GM12878 (cell line): ENCODE data around the gene CUL9. TPM values are rescaled to one million over a fixed set of nuclear protein-coding genes. Genes with fewer than 3 reads are reported as not detected.

Experiments used
- ATAC-seq: fragments of 200-7000 bp; cut with Tn5 transposase; 3 replicates; pipeline ENCODE4 v1.9.1; 2020; ENCODE audit warnings: mild to moderate bottlenecking, moderate library complexity
- BruUV-seq: library from RNA; stranded (reverse); fragments of 400-500 nt; replicated peaks from 2 replicates; lab custom pipeline; 2021; lab: Mats Ljungman, UMichigan
- CTCF ChIA-PET: fragments of 300-600 bp; sonication (Branson Sonifier 250); formaldehyde crosslinking; extraction: SDS; loops from one replicate; lab custom pipeline; 2021; ENCODE audit warnings: inconsistent platforms; lab: Yijun Ruan, JAX
- POLR2A ChIA-PET: fragments of 350-600 bp; formaldehyde crosslinking; extraction: SDS; loops from one replicate; lab custom pipeline; 2021; ENCODE audit warnings: inconsistent platforms; lab: Charles Lee
- RAD21 ChIA-PET: fragments of 300-600 bp; sonication (Branson Sonifier 250); formaldehyde crosslinking; loops from one replicate; lab custom pipeline; 2023; ENCODE audit warnings: antibody characterized with exemption; ENCODE audit not compliant: unreplicated experiment; lab: Charles Lee
- SMC1A ChIA-PET: fragments of 300-600 bp; sonication (Branson Sonifier 250); formaldehyde crosslinking; loops from one replicate; lab custom pipeline; 2023; ENCODE audit not compliant: unreplicated experiment, uncharacterized antibody; lab: Charles Lee
- DNase-seq: peaks from one replicate; pipeline ENCODE4 v3.0.0-alpha.2; 2011; ENCODE audit warnings: low read depth, low spot score
- FAIRE-seq: peaks from 3 replicates; lab custom pipeline; 2011; peaks lifted over from hg19 to GRCh38; lab: Jason Lieb, UNC
- H2AFZ ChIP-seq: 2 replicates; pipeline ENCODE4 v1.6.0; 2011; ENCODE audit warnings: low read depth, low read length, control low read depth; ENCODE audit not compliant: control insufficient read depth
- H3K27ac ChIP-seq: 2 replicates; pipeline ENCODE4 v1.5.1; 2011; ENCODE audit warnings: control low read depth; ENCODE audit not compliant: control insufficient read depth, insufficient read depth
- H3K27me3 ChIP-seq, 2 experiments: replicated peaks in 1 of 2; 2 replicates each; pipeline versions ENCODE4 v1.6.0 to v1.6.1; 2011; ENCODE audit warnings: low read length in 1 of 2; ENCODE audit not compliant: control insufficient read depth in 2 of 2, insufficient read depth in 2 of 2
- H3K36me3 ChIP-seq, 2 experiments: 2 replicates each; pipeline ENCODE4 v1.5.1; 2011; ENCODE audit warnings: low read length in 1 of 2; ENCODE audit not compliant: control insufficient read depth in 2 of 2, insufficient read depth in 2 of 2
- H3K4me1 ChIP-seq: 2 replicates; pipeline ENCODE4 v1.6.1; 2011; ENCODE audit warnings: mild to moderate bottlenecking, low read length, moderate library complexity, mixed read lengths; ENCODE audit not compliant: control insufficient read depth, insufficient read depth
- H3K4me2 ChIP-seq: 2 replicates; pipeline ENCODE4 v1.6.0; 2011; ENCODE audit warnings: control low read depth; ENCODE audit not compliant: control insufficient read depth, insufficient read depth
- H3K4me3 ChIP-seq: fragments of 200-600 bp; sonication (generic); 2 replicates; pipeline ENCODE4 v1.5.1; 2016
- H3K79me2 ChIP-seq: 2 replicates; pipeline ENCODE4 v1.6.0; 2011; ENCODE audit warnings: low read length; ENCODE audit not compliant: control insufficient read depth, insufficient read depth
- H3K9ac ChIP-seq: 2 replicates; pipeline ENCODE4 v1.8.0; 2011; ENCODE audit warnings: low read length, control low read depth, mixed read lengths; ENCODE audit not compliant: control insufficient read depth, insufficient read depth
- H3K9me3 ChIP-seq: replicated peaks from 3 replicates; pipeline ENCODE4 v1.5.1; 2011; ENCODE audit warnings: mild to moderate bottlenecking, low read length; ENCODE audit not compliant: control insufficient read depth, insufficient read depth
- H4K20me1 ChIP-seq: 2 replicates; pipeline ENCODE4 v1.6.0; 2011; ENCODE audit not compliant: control insufficient read depth, insufficient read depth
- EGR1 ChIP-seq, 2 experiments: IDR thresholded peaks; 1 replicate in 1 of 2; 2 replicates in 1 of 2; pipeline ENCODE4 v1.6.1; 2011 to 2012; ENCODE audit warnings: low read depth in 2 of 2, low read length in 2 of 2, borderline replicate concordance in 1 of 2, mild to moderate bottlenecking in 1 of 2, moderate library complexity in 1 of 2
- ETV6 ChIP-seq, 2 experiments: fragments of 450-650 bp in 1 of 2; IDR thresholded peaks in 1 of 2; conservative IDR thresholded peaks in 1 of 2; 2 replicates each; pipeline ENCODE4 v1.6.1; 2014; ENCODE audit warnings: antibody characterized with exemption in 1 of 2, borderline replicate concordance in 1 of 2, low read depth in 1 of 2, mild to moderate bottlenecking in 1 of 2, moderate library complexity in 1 of 2
- FOXM1 ChIP-seq: IDR thresholded peaks from 2 replicates; pipeline ENCODE4 v1.6.1; 2012; ENCODE audit warnings: low read depth, mild to moderate bottlenecking, inconsistent platforms, low read length, moderate library complexity
- GATAD2B ChIP-seq: fragments of 450-650 bp; conservative IDR thresholded peaks from 2 replicates; pipeline ENCODE4 v1.6.1; 2017; ENCODE audit warnings: low read depth, mild to moderate bottlenecking, moderate library complexity
- KLF5 ChIP-seq: fragments of 450-650 bp; IDR thresholded peaks from 2 replicates; pipeline ENCODE4 v1.6.1; 2014; ENCODE audit warnings: mild to moderate bottlenecking; ENCODE audit not compliant: partially characterized antibody
- MEF2B ChIP-seq: fragments of 450-650 bp; IDR thresholded peaks from 2 replicates; pipeline ENCODE4 v1.6.1; 2018; ENCODE audit warnings: mild to moderate bottlenecking, moderate library complexity; ENCODE audit not compliant: partially characterized antibody, poor library complexity, severe bottlenecking
- NBN ChIP-seq: fragments of 450-650 bp; IDR thresholded peaks from 2 replicates; pipeline ENCODE4 v1.6.1; 2016
- RAD51 ChIP-seq: fragments of 450-650 bp; IDR thresholded peaks from 2 replicates; pipeline ENCODE4 v1.6.1; 2016; ENCODE audit warnings: moderate library complexity, mild to moderate bottlenecking, inconsistent platforms
- SREBF1 ChIP-seq: IDR thresholded peaks from 2 replicates; pipeline ENCODE4 v1.6.1; 2012; ENCODE audit warnings: mild to moderate bottlenecking, low read length
- STAT3 ChIP-seq: IDR thresholded peaks from 2 replicates; pipeline ENCODE4 v1.6.1; 2011; ENCODE audit warnings: low read depth, low read length, improper control_type of control experiment
- ZZZ3 ChIP-seq: IDR thresholded peaks from 2 replicates; pipeline ENCODE4 v1.6.1; 2011; ENCODE audit warnings: low read depth; ENCODE audit not compliant: control insufficient read depth, insufficient read length
- WGBS: methylation state at CpG from one replicate; pipeline ENCODE4 v1.1.6; 2016; ENCODE audit warnings: low lambda C conversion rate; ENCODE audit not compliant: insufficient replicate concordance, insufficient coverage; ENCODE audit errors: missing lambda C conversion rate; 5-methylcytosine and 5-hydroxymethylcytosine counted together
- in situ Hi-C: fragments of 300-500 bp; cut with MboI; formaldehyde crosslinking; loops from 9 replicates; pipeline ENCODE4 v1.14.3; 2018; ENCODE audit warnings: mixed read lengths
- intact Hi-C: fragments of 100-400 bp; cut with micrococcal nuclease; formaldehyde crosslinking; loops from one replicate; pipeline ENCODE4 v1.14.2; 2022; ENCODE audit not compliant: unreplicated experiment
- polyA plus RNA-seq, 11 experiments: library from polyadenylated mRNA; depleted of rRNA in 4 of 11; unstranded in 6 of 11; stranded (reverse) in 5 of 11; fragments of >200 nt; fragmentation: Nextera tagmentation in 4 of 11; fragmentation: Illumina TruSeq in 1 of 11; extraction: Ambion mirVana in 4 of 11; extraction: Trizol in 1 of 11; gene quantifications; 1 replicate in 1 of 11; 2 replicates in 10 of 11; pipeline versions ENCODE4 v1.2.1 to v1.2.3, GENCODE V29; 2011 to 2016; ENCODE audit warnings: inconsistent platforms in 2 of 11, missing spikeins in 2 of 11, low read depth in 1 of 11
- total RNA-seq, 4 experiments: library from RNA; depleted of rRNA in 3 of 4; stranded (reverse); fragments of >200 nt in 3 of 4; fragmentation: Illumina TruSeq in 1 of 4; extraction: Trizol in 1 of 4; gene quantifications; 2 replicates each; pipeline versions ENCODE4 v1.2.1 to v1.2.3, GENCODE V29; 2013 to 2021
- TF ChIP-seq, protein P1 (sequence below): fragments of 450-650 bp; IDR thresholded peaks from 2 replicates; pipeline ENCODE4 v1.6.1; 2016; ENCODE audit warnings: mild to moderate bottlenecking
- TF ChIP-seq, protein P2 (sequence below): fragments of 450-650 bp; IDR thresholded peaks from 2 replicates; pipeline ENCODE4 v1.6.1; 2016; ENCODE audit warnings: mild to moderate bottlenecking, moderate library complexity, borderline replicate concordance

CUL9 gene
- total and polyA plus RNA-seq, 10 of the 15 experiments (the other 5 are each of a cell fraction or from before 2014, with no cell fraction given), result 1.2 to 48.3 (median 17.2) TPM

DNA sequence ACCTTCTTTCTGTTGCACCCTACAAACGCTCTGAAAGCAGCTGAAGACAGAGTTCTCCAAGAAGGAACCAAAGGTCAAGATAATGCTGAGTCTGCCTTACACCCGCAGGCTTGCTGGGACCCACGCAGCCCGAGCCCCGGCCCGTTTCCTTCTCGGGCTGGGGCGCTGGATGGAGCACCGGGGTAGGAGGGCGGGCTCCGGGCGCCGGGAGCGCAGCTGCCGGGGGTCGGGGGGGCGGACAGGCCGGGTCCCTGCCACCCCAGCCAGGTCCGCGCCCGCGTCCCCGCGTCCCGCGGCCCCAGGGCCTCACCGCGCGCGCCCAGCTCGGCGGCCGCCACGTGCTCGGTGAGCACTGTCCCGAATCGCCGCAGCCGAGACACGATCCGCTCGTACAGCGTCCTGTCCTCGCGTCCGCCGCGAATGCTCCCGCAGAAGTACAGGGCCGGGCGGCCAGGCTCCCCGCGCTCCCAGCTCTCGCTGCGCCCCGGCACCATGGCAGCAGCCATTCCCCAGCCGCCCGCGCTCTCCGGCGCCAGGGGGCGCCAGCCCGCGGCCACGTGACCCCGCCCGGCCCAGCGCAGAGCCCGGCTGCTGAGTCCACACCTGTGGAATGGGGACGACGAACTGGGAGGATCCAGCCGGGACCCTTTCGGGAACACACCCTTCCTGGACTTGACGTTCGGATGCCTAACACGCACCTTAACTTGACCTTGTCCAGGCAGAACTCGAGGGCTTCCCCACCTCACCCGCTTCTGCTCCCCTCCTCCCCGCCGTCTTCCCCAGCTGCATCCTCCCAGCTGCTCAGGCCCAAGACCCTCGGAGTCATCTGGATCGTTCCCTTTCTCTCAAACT lies 47.2 kb downstream of the CUL9 start, which contains the start of gene DNPH1 (continued):
- TF ChIP-seq ETV6 (conservative IDR thresholded peaks at IDR 0.05 in 1 of 2, IDR thresholded peaks at IDR 0.05 in 1 of 2; ENCODE audit: borderline replicate concordance in 1 of 2, low read depth in 1 of 2) (no peak), EGR1 (IDR thresholded peaks at IDR 0.05; ENCODE audit: borderline replicate concordance in 1 of 2, low read depth in 2 of 2, low read length in 2 of 2) (0 out of 3 replicates have a peak, but pooled peaks of 1 of the 2 experiments have one; percentile 21), STAT3 (no peak), MEF2B (no peak), NBN (no peak), SREBF1 (no peak), KLF5 (peak; percentile 49), FOXM1 (no peak)

DNA sequence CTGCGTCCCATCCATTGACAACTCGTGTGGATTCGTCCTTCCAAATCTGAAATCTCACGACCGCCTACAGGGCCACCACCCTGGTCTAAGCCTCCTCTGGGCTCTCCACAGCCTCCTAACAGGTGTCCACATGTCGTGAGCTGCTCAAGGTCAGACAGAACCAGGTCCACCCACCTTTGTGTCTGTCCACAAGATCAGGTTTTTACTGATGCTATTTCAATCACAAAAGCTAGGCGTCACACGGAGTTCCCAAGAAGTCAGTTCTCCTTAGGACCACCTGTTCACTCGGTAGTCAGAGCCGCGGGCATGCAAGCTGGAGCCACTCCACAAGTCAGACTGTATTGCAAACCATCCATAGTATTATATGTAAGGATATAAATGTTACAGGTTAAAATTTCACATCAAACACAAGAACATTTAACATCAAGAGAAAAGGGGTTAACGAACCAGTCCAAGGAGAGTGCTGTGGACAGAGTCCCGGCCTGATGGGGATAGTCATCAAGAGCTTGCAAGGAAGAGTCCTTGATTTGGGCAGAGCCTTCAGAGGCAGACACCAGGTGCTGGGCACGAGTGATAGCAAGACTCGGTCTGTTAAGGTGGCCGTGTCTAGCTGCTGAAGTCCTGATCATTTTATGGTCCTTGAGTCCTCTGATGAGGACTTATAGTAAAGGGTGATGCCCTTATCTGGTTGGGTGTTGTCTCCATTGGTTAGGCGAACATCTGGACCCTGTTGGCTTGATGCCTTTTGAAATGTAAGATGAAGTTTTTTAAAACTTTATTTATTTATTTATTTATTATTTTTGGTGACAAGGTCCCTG lies 48.0 kb downstream of the CUL9 start:
- H3K4me2 ChIP-seq, result peak overlapping the region; percentile 81
- ChIA-PET POLR2A (interaction anchor here (0.5 to 1.4 kb wide), 5 partner anchors 11 to 400 kb away, joined by 3 to 6 read pairs (median 4); no protein-coding TSS in a partner anchor), SMC1A (interaction anchor here (0.5 to 3.0 kb wide), 6 partner anchors 17 to 849 kb away, joined by 3 to 11 read pairs (median 3); no protein-coding TSS in a partner anchor), CTCF (interaction anchor here (0.6 to 2.7 kb wide), 21 partner anchors 8 to 579 kb away, joined by 3 to 19 read pairs (median 5); partner anchors contain the start of gene CUL9), RAD21 (interaction anchor here (0.6 to 2.1 kb wide), 5 partner anchors 18 to 278 kb away, joined by 3 to 5 read pairs (median 4); no protein-coding TSS in a partner anchor)
- H4K20me1 ChIP-seq, result no peaks in the 10 kb centered on the region
- no peak overlapping the region for H3K9ac ChIP-seq
- H3K36me3 ChIP-seq, result no peaks in the 10 kb centered on the region
- FAIRE-seq (no peak), ATAC-seq (peak; percentile 2; the same call in 2 of the 3 replicates), DNase-seq (no peak)
- H3K27me3 ChIP-seq, result no peaks in the 10 kb centered on the region; a peak in 1 of 4 replicates
- no peak overlapping the region for H3K4me3 ChIP-seq
- H3K79me2 ChIP-seq, result peaks cover 15% of the 10 kb centered on the region
- in situ Hi-C loops (no loop called here), intact Hi-C loops (no loop called here)
- H3K9me3 ChIP-seq, result no peaks in the 10 kb centered on the region
- peaks cover 16% of the 10 kb centered on the region for H3K4me1 ChIP-seq
- H2AFZ ChIP-seq, result peak overlapping the region; percentile 64
- no TSS peak for BruUV-seq
- no peak overlapping the region for H3K27ac ChIP-seq
- 71% methylated on average over 17 of the region's 17 CpGs for WGBS
- no peak for TF ChIP-seq SREBF1
- TF ChIP-seq GATAD2B, result no peak
- TF ChIP-seq FOXM1, result no peak
- no peak for TF ChIP-seq ZZZ3
- TF ChIP-seq, protein P1, sequence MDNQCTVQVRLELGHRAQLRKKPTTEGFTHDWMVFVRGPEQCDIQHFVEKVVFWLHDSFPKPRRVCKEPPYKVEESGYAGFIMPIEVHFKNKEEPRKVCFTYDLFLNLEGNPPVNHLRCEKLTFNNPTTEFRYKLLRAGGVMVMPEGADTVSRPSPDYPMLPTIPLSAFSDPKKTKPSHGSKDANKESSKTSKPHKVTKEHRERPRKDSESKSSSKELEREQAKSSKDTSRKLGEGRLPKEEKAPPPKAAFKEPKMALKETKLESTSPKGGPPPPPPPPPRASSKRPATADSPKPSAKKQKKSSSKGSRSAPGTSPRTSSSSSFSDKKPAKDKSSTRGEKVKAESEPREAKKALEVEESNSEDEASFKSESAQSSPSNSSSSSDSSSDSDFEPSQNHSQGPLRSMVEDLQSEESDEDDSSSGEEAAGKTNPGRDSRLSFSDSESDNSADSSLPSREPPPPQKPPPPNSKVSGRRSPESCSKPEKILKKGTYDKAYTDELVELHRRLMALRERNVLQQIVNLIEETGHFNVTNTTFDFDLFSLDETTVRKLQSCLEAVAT, result 0 out of 2 replicates have a peak, but pooled peaks have one; percentile 6
- TF ChIP-seq, protein P2, sequence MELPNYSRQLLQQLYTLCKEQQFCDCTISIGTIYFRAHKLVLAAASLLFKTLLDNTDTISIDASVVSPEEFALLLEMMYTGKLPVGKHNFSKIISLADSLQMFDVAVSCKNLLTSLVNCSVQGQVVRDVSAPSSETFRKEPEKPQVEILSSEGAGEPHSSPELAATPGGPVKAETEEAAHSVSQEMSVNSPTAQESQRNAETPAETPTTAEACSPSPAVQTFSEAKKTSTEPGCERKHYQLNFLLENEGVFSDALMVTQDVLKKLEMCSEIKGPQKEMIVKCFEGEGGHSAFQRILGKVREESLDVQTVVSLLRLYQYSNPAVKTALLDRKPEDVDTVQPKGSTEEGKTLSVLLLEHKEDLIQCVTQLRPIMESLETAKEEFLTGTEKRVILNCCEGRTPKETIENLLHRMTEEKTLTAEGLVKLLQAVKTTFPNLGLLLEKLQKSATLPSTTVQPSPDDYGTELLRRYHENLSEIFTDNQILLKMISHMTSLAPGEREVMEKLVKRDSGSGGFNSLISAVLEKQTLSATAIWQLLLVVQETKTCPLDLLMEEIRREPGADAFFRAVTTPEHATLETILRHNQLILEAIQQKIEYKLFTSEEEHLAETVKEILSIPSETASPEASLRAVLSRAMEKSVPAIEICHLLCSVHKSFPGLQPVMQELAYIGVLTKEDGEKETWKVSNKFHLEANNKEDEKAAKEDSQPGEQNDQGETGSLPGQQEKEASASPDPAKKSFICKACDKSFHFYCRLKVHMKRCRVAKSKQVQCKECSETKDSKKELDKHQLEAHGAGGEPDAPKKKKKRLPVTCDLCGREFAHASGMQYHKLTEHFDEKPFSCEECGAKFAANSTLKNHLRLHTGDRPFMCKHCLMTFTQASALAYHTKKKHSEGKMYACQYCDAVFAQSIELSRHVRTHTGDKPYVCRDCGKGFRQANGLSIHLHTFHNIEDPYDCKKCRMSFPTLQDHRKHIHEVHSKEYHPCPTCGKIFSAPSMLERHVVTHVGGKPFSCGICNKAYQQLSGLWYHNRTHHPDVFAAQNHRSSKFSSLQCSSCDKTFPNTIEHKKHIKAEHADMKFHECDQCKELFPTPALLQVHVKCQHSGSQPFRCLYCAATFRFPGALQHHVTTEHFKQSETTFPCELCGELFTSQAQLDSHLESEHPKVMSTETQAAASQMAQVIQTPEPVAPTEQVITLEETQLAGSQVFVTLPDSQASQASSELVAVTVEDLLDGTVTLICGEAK, result no peak
- no peak for TF ChIP-seq RAD51
